MG63 (cell line): ENCODE results near the gene PTCH1. TPM values are rescaled to one million over a fixed set of nuclear protein-coding genes. Genes with fewer than 3 reads are reported as not detected.

Source experiments
- DNase-seq: peaks from one replicate; pipeline ENCODE4 v3.0.0-alpha.2; 2020
- H3K27me3 ChIP-seq: fragments of 250-450 bp; sonication (Bioruptor Pico); 2 replicates; pipeline ENCODE4 v1.5.1; 2020; ENCODE audit warnings: mild to moderate bottlenecking, moderate library complexity
- H3K36me3 ChIP-seq: fragments of 250-450 bp; sonication (Bioruptor Pico); 2 replicates; pipeline ENCODE4 v1.5.1; 2020; ENCODE audit warnings: mild to moderate bottlenecking, moderate library complexity
- H3K4me3 ChIP-seq: fragments of 250-450 bp; sonication (Bioruptor Pico); 2 replicates; pipeline ENCODE4 v1.5.1; 2020; ENCODE audit warnings: mild to moderate bottlenecking, moderate library complexity
- H3K9me3 ChIP-seq: fragments of 250-450 bp; sonication (Bioruptor Pico); 2 replicates; pipeline ENCODE4 v1.5.1; 2020; ENCODE audit warnings: mild to moderate bottlenecking, moderate library complexity
- total RNA-seq: library from RNA; depleted of rRNA; stranded (reverse); fragments of >200 nt; shearing (Covaris generic); gene quantifications from 2 replicates; pipeline ENCODE4 v1.2.3, GENCODE V29; 2014; ENCODE audit warnings: low replicate concordance

PTCH1 gene
- total RNA-seq, 1 experiment from 2014 or later: 2.0 TPM

DNA sequence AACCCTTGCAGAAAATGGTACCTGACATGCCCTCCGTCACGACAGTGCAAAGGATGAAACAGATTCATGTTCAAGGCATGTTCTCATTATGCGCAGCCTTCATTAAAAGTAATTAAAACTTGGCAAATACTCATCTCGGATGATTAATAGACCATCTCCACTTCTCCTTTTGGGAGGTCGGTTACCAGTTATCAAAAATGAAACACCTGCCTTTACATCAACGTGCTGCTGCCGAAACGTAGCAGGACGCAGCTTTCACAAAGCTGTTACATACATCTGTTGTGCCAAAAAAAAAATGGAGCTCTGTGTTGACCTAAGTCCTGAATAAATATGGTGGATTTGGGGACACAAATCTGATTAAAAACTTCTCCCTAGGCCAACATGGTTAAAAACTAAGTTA is 75.7 kb downstream of the PTCH1 start:
- DNase-seq: no peak
- Histone ChIP-seq H3K4me3 (no peak overlapping the region), H3K9me3 (no peaks in the 10 kb centered on the region), H3K36me3 (no peaks in the 10 kb centered on the region), H3K27me3 (no peaks in the 10 kb centered on the region)

DNA sequence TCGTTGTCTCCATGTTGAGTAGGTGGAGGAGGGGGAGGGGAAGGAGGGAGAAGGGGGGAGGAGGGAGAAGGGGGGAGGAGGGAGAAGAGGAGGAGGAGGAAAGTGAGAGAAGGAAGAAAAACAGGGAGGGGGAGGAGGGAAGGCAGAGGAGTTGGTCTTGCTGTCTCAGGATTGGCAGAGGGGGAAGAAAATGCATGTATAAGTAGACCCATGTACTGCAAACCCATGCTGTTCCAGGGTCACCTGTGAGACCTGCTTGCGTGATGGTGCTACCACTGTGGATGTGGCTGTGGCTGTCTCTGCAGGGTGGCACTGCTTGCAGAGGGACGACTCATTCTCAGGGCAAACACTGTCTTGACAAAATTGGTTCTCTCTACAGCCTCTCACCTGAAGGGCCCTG is 76.3 kb downstream of the PTCH1 start:
- H3K9me3 ChIP-seq: no peaks in the 10 kb centered on the region
- no peak for DNase-seq
- no peaks in the 10 kb centered on the region for H3K27me3 ChIP-seq
- no peak overlapping the region for H3K4me3 ChIP-seq
- no peaks in the 10 kb centered on the region for H3K36me3 ChIP-seq

DNA sequence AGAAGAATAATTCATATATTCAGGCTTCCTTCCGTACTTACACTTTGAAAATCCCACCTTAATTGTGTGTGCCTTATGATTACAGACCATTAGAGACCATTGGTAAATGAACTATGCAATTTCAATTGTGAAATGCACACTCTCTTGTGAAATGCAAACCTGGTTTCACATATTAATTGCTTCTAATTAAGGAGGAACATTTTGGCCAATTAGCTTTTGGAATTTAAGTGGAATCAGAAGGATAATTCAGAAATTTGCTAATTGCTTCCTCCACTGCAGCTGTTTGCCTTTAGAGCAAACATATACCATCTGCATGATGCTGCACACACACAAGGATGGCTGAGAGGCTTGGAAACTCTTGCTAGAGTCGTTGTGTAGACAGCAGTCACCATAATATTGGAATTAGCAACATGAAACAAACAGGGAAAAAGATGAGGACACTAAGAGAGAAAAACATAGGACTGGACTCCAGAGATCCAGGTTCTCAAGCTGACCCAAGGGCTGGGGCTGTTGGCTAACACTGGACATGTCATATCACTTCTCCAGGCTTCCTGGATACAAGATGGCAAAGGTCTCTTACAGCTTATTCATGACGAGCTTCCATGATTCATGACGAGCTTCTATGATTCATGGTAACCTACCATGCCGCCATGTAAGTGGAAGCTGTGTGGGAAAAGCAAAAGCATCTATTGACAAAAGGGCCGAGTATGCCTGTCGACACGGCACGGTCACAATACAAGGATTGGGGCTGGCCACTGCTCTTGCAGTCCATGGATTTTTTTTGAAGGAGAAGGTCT is 78.0 kb downstream of the PTCH1 start:
- no peaks in the 10 kb centered on the region for H3K36me3 ChIP-seq
- no peak overlapping the region for H3K4me3 ChIP-seq

DNA sequence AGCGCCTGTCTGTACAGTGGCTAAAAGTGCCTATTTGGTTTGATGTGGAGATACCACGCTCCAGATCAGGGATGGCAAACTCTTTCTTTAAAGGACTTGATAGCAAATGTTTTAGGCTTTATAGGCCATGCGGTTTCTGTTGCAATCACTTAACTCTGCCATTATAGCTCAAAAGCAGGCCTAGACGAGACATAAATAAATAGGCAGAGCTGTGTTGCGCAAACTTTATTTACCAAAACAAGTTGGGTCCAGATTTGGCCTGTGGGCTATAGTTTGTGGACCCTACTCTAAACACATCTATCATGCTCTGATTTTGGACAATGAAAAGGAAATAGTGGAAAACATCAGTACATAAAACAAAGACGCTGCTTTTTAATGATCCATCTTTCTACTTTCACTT is 79.2 kb downstream of the PTCH1 start:
- Histone ChIP-seq H3K4me3 (no peak overlapping the region), H3K27me3 (no peaks in the 10 kb centered on the region), H3K36me3 (no peaks in the 10 kb centered on the region), H3K9me3 (no peaks in the 10 kb centered on the region)
- DNase-seq: no peak

More for the DNA sequence above, 78.0 kb downstream of the PTCH1 start:
- DNase-seq: no peak
- no peaks in the 10 kb centered on the region for H3K9me3 ChIP-seq
- no peaks in the 10 kb centered on the region for H3K27me3 ChIP-seq

DNA sequence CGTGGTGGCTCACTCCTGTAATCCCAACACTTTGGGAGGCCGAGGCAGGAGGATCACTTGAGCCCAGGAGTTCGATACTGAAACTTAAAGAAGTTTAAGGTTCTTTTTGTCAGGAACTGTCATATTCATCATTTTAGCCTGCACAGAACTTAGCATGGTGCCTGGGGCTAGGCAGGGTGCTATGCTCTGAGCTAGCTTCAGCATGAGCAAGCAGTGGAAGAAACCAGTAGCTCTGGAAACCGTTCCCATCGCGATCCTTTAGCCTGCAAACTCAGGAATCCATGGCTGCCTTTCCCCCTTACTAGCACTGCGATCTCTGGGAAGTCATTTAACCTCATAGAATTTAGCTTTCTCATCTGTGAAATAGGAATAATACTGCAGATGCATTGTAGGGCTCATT is 80.4 kb downstream of the PTCH1 start:
- Histone ChIP-seq H3K4me3 (no peak overlapping the region), H3K9me3 (no peaks in the 10 kb centered on the region), H3K27me3 (no peaks in the 10 kb centered on the region), H3K36me3 (no peaks in the 10 kb centered on the region)
- DNase-seq: no peak

DNA sequence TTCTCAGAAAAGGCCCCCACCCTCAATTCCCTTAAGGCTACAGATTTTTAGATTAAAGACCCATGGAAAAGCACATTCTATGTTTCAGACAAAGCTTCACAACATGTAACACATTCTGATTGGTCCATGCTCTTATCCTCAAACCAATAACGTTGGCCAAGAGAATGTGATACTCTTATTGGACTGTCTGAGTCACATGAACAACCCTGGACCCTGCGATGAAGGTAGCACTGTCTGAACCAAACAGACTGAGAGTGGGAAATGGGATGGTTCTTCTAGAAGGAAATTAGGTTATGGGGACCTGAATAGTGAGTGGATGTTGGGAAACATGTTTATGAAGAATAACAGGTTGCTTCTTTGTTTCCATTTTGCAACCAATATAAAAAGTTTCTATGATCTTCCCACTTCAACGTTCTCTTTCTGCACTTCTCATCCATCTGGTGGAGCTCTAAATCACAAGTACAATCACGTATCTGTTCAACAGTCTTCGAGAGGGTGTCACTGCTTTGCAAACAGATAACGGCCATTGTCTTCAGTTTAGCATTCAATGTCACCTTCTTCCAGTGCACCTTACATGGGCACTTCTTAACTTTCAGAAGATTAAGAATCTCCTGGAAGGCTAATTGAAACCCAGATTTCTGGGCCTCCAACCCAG is 81.6 kb downstream of the PTCH1 start:
- H3K9me3 ChIP-seq: no peaks in the 10 kb centered on the region
- no peaks in the 10 kb centered on the region for H3K27me3 ChIP-seq
- no peaks in the 10 kb centered on the region for H3K36me3 ChIP-seq
- no peak overlapping the region for H3K4me3 ChIP-seq
- no peak for DNase-seq

DNA sequence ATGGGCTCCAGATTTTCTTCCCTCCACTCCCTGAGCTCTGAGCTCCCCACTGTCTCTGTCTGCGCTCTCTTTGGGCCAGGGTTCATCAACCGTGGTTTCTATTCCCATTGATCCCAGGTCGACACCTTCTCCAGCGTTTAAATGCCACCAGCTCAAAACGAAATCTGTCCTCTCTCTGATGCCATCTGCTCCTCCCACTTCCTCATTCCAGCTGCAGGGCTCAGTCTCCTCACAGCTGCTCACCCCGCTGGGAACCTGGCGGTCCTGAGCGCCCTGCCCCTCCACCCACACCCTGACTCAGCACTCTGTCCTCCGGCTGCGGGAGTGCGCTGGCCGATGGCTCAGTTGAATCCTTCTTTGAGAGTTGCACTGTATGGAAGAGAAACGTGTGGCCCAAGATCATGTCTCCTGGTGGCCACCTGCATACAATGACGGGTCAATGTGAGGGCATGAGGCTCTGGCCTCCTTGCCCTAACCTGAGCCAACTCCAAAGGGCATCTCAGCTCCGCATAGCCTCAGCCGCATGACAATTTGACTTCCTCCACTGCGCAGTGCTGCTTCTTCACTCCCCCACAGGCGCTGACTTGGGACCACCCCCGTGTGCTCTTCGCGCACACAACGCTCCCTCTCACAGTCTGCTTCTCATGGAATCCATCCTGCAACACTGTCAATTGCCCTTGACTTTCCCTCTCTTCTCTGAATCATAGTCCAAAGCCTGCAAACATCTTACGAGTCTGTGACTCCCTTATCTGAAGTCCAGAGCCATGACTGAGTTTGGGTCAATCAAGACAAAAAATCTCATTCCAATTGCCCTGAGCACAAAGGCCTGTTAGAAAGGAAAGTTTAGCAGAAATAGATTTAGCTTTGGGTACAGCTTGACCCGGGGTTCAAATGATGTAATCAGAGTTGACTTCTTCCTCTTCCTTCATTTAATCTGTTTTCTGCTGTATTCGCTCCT is 82.4 kb downstream of the PTCH1 start:
- DNase-seq: no peak
- Histone ChIP-seq H3K9me3 (no peaks in the 10 kb centered on the region), H3K36me3 (no peaks in the 10 kb centered on the region), H3K4me3 (no peak overlapping the region), H3K27me3 (no peaks in the 10 kb centered on the region)

DNA sequence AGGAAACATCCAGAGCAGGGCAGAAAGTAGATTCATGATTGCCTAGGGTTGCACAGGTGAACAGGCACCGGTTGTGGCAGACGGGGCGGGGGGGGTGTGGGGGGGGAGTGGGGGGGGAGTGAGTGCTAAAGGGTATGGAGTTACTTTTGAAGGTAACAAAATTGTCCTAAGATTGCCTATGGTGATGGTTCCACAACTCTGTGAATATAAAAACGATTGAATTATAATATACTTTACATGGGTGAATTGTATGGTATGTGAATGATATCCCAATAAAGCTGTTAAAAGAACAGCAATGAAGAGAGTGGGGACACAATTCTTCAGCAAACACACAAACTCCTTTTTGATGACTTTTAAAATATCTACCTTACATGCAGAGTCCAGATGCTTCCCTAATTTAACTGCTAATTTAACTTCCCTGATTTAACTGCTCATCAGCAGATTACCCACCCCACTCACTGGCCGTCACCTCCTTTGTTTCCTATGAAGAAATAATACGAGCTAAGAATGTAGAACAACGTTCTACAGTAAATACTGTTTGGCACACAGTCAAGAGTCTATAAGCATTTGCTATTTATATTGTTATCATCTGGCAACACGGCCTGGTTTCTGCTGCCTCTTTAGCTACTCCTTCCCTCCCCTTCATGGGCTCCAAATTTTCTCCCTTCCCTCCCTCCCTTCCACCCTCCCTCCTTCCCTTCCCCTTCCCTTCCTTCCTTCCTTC is 83.5 kb downstream of the PTCH1 start:
- Histone ChIP-seq H3K4me3 (no peak overlapping the region), H3K36me3 (no peaks in the 10 kb centered on the region), H3K9me3 (no peaks in the 10 kb centered on the region), H3K27me3 (no peaks in the 10 kb centered on the region)
- no peak for DNase-seq

DNA sequence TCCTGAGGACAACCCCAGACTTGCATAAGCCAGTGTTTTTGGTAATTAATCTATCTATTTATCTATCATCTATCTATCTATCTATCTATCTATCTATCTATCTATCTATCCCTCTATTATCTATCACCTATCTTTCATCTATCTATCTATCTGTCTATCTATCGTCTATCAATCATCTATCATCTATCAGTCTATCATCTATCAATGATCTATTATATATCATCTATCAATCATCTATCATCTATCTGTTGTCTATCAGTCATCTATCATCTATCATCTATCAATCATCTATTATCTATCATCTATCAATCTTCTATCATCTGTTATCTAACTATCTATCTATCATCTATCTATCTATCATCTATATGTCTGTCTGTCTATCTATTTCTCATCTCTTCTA is 85.5 kb downstream of the PTCH1 start:
- Histone ChIP-seq H3K4me3 (no peak overlapping the region), H3K27me3 (no peaks in the 10 kb centered on the region), H3K36me3 (no peaks in the 10 kb centered on the region), H3K9me3 (no peaks in the 10 kb centered on the region)
- no peak for DNase-seq

DNA sequence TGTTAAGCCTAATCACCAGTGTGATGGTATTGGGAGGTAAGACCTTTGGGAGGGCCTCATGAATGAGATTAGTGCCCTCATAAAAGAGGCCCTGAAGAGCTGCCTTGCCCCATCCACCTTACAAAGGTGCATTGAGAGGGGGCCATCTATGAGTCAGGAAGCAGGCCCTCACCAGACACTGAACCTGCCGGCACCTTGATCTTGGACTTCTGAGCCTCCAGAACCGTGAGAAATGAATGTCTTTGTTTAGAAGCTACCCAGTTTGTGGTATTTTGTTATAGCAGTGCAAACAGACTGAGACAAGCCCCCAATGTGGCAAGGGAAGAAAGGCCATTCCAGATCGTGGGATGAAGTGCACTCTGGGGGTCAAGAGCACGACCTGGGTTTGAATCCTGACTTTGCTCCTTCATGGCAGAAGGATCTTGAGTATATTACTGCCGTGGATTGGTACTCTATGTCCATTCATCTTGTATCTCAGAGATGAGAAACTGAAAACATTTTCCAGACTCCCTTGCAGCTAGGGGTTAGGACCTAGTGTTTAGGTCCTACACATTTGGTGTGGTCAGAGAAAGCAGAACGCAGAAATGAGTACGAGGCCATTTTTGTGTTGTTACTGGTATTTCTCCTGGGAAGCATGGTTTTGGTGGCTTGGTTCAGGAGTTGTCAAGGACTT is 86.7 kb downstream of the PTCH1 start:
- Histone ChIP-seq H3K9me3 (no peaks in the 10 kb centered on the region), H3K27me3 (no peaks in the 10 kb centered on the region), H3K36me3 (no peaks in the 10 kb centered on the region), H3K4me3 (no peak overlapping the region)
- no peak for DNase-seq

DNA sequence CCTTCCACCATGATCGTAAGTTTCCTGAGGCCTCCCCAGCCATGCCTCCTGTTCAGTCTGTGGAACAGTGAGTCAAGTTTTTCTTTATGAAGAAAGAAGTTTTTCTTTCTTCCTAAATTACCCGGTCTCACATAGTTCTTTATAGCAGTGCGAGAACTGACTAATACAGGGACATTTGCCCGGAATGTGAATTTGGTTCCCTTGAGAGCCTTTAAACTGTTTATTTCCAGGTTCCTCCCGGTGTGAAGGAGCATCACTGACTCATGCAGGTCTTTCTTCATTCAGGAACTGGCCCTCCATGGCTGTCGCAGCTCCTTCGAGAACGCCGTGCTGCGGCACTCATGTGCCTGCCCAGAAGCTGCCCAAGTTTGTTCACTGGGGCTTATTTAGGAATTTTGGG is 87.7 kb downstream of the PTCH1 start:
- H3K27me3 ChIP-seq: no peaks in the 10 kb centered on the region
- DNase-seq: no peak
- no peaks in the 10 kb centered on the region; the same call in 1 of the 2 replicates for H3K36me3 ChIP-seq
- no peak overlapping the region for H3K4me3 ChIP-seq
- H3K9me3 ChIP-seq: no peaks in the 10 kb centered on the region; the same call in 1 of the 2 replicates

DNA sequence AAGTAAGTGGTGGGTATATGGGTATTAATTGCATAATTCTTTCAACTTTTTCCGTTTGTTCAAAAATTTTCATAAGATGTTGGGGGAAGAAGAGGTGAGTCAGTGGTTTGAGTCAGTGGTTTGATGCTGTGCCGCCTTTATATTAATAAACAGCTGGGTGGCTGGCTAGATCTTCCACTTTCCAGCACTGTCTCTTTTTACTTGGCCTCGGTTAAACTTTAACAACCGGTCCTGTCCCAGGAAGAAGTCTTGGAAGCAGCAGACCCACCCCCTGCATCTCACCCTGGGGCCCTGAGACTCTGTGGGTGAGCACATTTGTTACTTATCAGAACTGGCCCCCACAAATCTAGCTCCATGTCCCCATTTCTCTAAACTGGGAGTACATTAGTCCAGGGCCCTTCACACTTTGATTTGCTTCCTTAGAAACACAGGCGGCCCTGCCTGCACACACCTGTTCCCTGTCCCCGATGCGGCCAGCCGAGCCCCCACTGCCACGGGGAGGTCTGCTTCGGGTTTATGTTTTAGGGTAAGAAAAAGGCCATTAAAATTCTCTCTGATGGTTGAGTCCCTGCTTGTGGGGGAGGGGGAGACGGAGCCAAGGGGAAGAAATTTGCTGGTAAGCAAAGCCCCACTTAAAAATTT is 90.7 kb downstream of the PTCH1 start:
- peak; percentile 62 for DNase-seq
- H3K36me3 ChIP-seq: no peaks in the 10 kb centered on the region; the same call in none of the 2 replicates
- H3K9me3 ChIP-seq: peaks cover 7% of the 10 kb centered on the region
- no peaks in the 10 kb centered on the region for H3K27me3 ChIP-seq
- peak overlapping the region; percentile 49 for H3K4me3 ChIP-seq

DNA sequence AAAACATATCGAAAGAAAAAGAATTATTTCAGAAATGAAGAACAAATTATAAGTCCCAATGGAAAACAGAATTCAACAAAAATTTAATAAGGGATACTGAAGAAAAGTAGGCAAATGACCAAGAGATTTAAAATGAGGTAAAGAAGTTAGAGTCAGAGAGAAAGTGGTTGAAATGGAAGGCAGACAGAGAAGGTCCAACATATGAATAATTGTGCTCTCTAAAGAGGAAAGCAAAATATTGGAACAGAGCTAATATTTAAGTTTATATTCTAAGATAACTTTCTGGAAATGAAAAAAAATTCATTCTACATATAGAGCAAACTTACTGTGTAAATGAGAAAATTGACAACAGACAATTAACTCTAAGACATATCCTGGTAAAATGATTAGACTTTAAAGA is 94.1 kb downstream of the PTCH1 start:
- Histone ChIP-seq H3K36me3 (no peaks in the 10 kb centered on the region; the same call in none of the 2 replicates), H3K9me3 (peaks cover 7% of the 10 kb centered on the region), H3K4me3 (no peak overlapping the region), H3K27me3 (no peaks in the 10 kb centered on the region)
- no peak for DNase-seq

DNA sequence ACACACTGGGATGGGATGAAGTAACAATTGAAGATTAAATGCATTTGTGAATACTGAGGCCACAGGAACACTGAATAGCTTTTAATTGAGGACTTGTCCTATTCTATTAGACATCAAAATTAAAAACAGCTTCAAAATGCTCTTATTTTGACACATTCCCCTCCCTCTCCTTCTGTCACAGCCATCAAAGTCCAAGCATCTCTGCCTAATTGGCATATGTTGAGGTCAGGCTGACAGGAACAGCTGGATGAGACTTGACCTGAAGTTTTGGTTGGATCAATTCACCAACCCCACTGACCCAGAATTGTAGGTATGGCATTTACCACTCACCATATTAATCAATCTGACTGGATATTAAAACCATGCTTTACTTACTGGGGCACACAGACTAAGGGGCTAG is 96.3 kb downstream of the PTCH1 start:
- Histone ChIP-seq H3K4me3 (no peak overlapping the region), H3K9me3 (peaks cover 9% of the 10 kb centered on the region), H3K36me3 (no peaks in the 10 kb centered on the region; the same call in none of the 2 replicates), H3K27me3 (no peaks in the 10 kb centered on the region)
- no peak for DNase-seq

DNA sequence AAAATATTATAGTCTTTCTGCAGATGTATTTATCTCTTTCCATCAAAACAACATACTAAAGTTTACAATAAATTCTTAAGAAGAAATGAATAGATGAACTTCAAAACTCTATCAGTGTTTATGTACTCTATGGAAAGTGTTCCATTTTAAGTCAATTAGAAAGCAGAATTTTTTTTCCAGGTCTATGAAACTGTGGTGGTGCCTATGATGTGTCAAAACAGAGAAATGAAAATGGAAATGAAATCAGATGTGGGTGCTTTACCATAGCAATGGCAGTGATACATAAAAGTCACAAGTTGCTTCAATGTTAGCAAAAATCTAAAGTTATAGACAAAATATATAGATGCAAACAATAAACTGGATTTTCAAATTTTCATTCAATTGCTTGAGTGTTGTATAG is 97.3 kb downstream of the PTCH1 start:
- Histone ChIP-seq H3K36me3 (no peaks in the 10 kb centered on the region; the same call in 1 of the 2 replicates), H3K27me3 (no peaks in the 10 kb centered on the region), H3K9me3 (peaks cover 11% of the 10 kb centered on the region), H3K4me3 (no peak overlapping the region)
- no peak for DNase-seq
